ENCODE measurements around the gene PFDN6. TPM values are rescaled to one million over a fixed set of nuclear protein-coding genes. Genes with fewer than 3 reads are reported as not detected.

PFDN6 gene
- total RNA-seq, 1 donor from 2014 or later: 71.6 TPM

Small RNA genes lying within 50 kb of the gene (microRNA-seq; reads per million reads assigned to microRNA genes)
- gene MIR6834 (not detected), gene MIR6873 (not detected)

Other genes with a start within 250 kb of the PFDN6 start
- 0.27 and 0.68 TPM in 2 replicates for gene HLA-DPA1, start 216.0 kb upstream of the PFDN6 start, total RNA-seq
- 0.19 TPM in 1 of 2 replicates, not detected in the other for gene HLA-DPB1, start 213.6 kb upstream of the PFDN6 start, total RNA-seq
- gene COL11A2, start 97.1 kb upstream of the PFDN6 start, total RNA-seq: 0.96 and 1.9 TPM in 2 replicates
- 29.3 and 36.9 TPM in 2 replicates for gene RXRB, start 88.9 kb upstream of the PFDN6 start, total RNA-seq
- 95.9 and 162 TPM in 2 replicates for gene SLC39A7, start 88.7 kb upstream of the PFDN6 start, total RNA-seq
- 9.4 and 15.9 TPM in 2 replicates for gene HSD17B8, start 84.9 kb upstream of the PFDN6 start, total RNA-seq
- 21.6 and 21.8 TPM in 2 replicates for gene RING1, start 81.1 kb upstream of the PFDN6 start, total RNA-seq
- gene VPS52, start 17.7 kb upstream of the PFDN6 start, total RNA-seq: 45.9 and 51.2 TPM in 2 replicates
- gene RPS18, start 17.5 kb upstream of the PFDN6 start, total RNA-seq: 1,802 and 1,984 TPM in 2 replicates
- 0.21 TPM in 1 of 2 replicates, not detected in the other for gene B3GALT4, start 12.5 kb upstream of the PFDN6 start, total RNA-seq
- gene WDR46, start 362 bp upstream of the PFDN6 start, total RNA-seq: 74.7 and 95.2 TPM in 2 replicates
- gene RGL2, start 9.3 kb downstream of the PFDN6 start, total RNA-seq: 27.9 and 31.0 TPM in 2 replicates
- gene TAPBP, start 24.5 kb downstream of the PFDN6 start, total RNA-seq: 66.3 and 69.2 TPM in 2 replicates
- 19.0 and 22.6 TPM in 2 replicates for gene ZBTB22, start 28.1 kb downstream of the PFDN6 start, total RNA-seq
- 37.6 and 39.6 TPM in 2 replicates for gene DAXX, start 33.4 kb downstream of the PFDN6 start, total RNA-seq
- gene KIFC1, start 102.2 kb downstream of the PFDN6 start, total RNA-seq: 0.35 and 0.52 TPM in 2 replicates
- 54.4 and 55.5 TPM in 2 replicates for gene PHF1, start 121.4 kb downstream of the PFDN6 start, total RNA-seq
- gene CUTA, start 128.5 kb downstream of the PFDN6 start, total RNA-seq: 163 and 189 TPM in 2 replicates
- gene SYNGAP1, start 130.5 kb downstream of the PFDN6 start, total RNA-seq: 2.7 and 2.8 TPM in 2 replicates
- gene ZBTB9, start 165.0 kb downstream of the PFDN6 start, total RNA-seq: 3.6 and 5.2 TPM in 2 replicates

All from myocyte (in vitro differentiated cells).